ENCODE data around the gene C19orf25. TPM values are rescaled to one million over a fixed set of nuclear protein-coding genes. Genes with fewer than 3 reads are reported as not detected.

Gene C19orf25
- polyA plus RNA-seq, 1 donor from 2014 or later, result 80.2 TPM

GRCh38 chr19:1514986-1515721, 36.1 kb upstream of the C19orf25 start:
- peaks cover 22% of the 10 kb centered on the region for H3K27me3 ChIP-seq (ENCODE audit: insufficient read depth, low read depth, low read length)
- no peak overlapping the region for H3K4me3 ChIP-seq (ENCODE audit: low read length)
- H3K79me2 ChIP-seq (replicated peaks; ENCODE audit: insufficient read depth, low read length), result no peaks in the 10 kb centered on the region
- H3K4me2 ChIP-seq (ENCODE audit: low read length), result no peak overlapping the region
- H3K9ac ChIP-seq (ENCODE audit: low read length), result no peak overlapping the region
- H3K36me3 ChIP-seq (ENCODE audit: insufficient read depth, low read length), result no peaks in the 10 kb centered on the region
- H3K9me3 ChIP-seq (ENCODE audit: low read length), result no peaks in the 10 kb centered on the region
- H2AFZ ChIP-seq (ENCODE audit: low read depth, low read length), result no peak overlapping the region
- TF ChIP-seq EZH2 (IDR thresholded peaks at IDR 0.05; ENCODE audit: borderline replicate concordance, insufficient read depth, low read length, poor library complexity, severe bottlenecking) (no peak), RAD21 (conservative IDR thresholded peaks at IDR 0.05) (no peak), CTCF (IDR thresholded peaks at IDR 0.05; ENCODE audit: poor library complexity, severe bottlenecking) (no peak), TAF1 (IDR thresholded peaks at IDR 0.05; ENCODE audit: low read depth) (no peak), REST (IDR thresholded peaks at IDR 0.05; ENCODE audit: borderline replicate concordance) (no peak), POLR2AphosphoS5 (IDR thresholded peaks at IDR 0.05) (no peak)
- no peak overlapping the region for H3K27ac ChIP-seq (ENCODE audit: low read length)
- no peaks in the 10 kb centered on the region for H4K20me1 ChIP-seq (ENCODE audit: insufficient read depth)
- no peaks in the 10 kb centered on the region for H3F3A ChIP-seq (ENCODE audit: insufficient read depth, low read length, poor library complexity, severe bottlenecking)
- no peaks in the 10 kb centered on the region for H3K9me2 ChIP-seq (ENCODE audit: insufficient read depth, low read length)

- H3K36me3 ChIP-seq (ENCODE audit: insufficient read depth, low read length), result no peaks in the 10 kb centered on the region
- H3K9ac ChIP-seq (ENCODE audit: low read length), result no peak overlapping the region
- no peak overlapping the region for H2AFZ ChIP-seq (ENCODE audit: low read depth, low read length)
- no peaks in the 10 kb centered on the region for H3K9me3 ChIP-seq (ENCODE audit: low read length)
- no peaks in the 10 kb centered on the region for H3K79me2 ChIP-seq (replicated peaks; ENCODE audit: insufficient read depth, low read length)
- no peak overlapping the region for H3K4me2 ChIP-seq (ENCODE audit: low read length)
- peaks cover 22% of the 10 kb centered on the region for H3K27me3 ChIP-seq (ENCODE audit: insufficient read depth, low read depth, low read length)
- H3K4me3 ChIP-seq (ENCODE audit: low read length), result no peak overlapping the region
- no peak overlapping the region for H3K27ac ChIP-seq (ENCODE audit: low read length)
- TF ChIP-seq MXI1 (conservative IDR thresholded peaks at IDR 0.05; ENCODE audit: poor library complexity, severe bottlenecking) (no peak), EP300 (conservative IDR thresholded peaks at IDR 0.05; ENCODE audit: poor library complexity, severe bottlenecking) (no peak), CTCF (IDR thresholded peaks at IDR 0.05; ENCODE audit: poor library complexity, severe bottlenecking) (no peak), POLR2AphosphoS5 (IDR thresholded peaks at IDR 0.05) (no peak), RAD21 (conservative IDR thresholded peaks at IDR 0.05) (no peak), TAF1 (IDR thresholded peaks at IDR 0.05; ENCODE audit: low read depth) (no peak), EZH2 (IDR thresholded peaks at IDR 0.05; ENCODE audit: borderline replicate concordance, insufficient read depth, low read length, poor library complexity, severe bottlenecking) (no peak), SMC3 (conservative IDR thresholded peaks at IDR 0.05; ENCODE audit: poor library complexity) (no peak), REST (IDR thresholded peaks at IDR 0.05; ENCODE audit: borderline replicate concordance) (no peak)
- no peaks in the 10 kb centered on the region for H3F3A ChIP-seq (ENCODE audit: insufficient read depth, low read length, poor library complexity, severe bottlenecking)
- H4K20me1 ChIP-seq (ENCODE audit: insufficient read depth), result no peaks in the 10 kb centered on the region
- no peaks in the 10 kb centered on the region for H3K9me2 ChIP-seq (ENCODE audit: insufficient read depth, low read length)
Observed at GRCh38 chr19:1514295-1514661, 35.3 kb upstream of the C19orf25 start.
